IPS-NIHi7 (cell line): Measurements from ENCODE around the gene CARD11.
A peak's percentile ranks its signal among the peaks of the same experiment; 100 is the strongest.

Experiments
- DNase-seq: peaks from one replicate; pipeline ENCODE4 v3.0.0; 2012; ENCODE audit warnings: mixed read lengths; ENCODE audit errors: extremely low spot score

CARD11 gene

GRCh38 chr7:2873686-2874551, 169.7 kb downstream of the CARD11 start:
- peak; percentile 69 for DNase-seq

- DNase-seq, result no peak
These were observed 170.5 kb downstream of the CARD11 start for GRCh38 chr7:2873146-2873545.

DNA sequence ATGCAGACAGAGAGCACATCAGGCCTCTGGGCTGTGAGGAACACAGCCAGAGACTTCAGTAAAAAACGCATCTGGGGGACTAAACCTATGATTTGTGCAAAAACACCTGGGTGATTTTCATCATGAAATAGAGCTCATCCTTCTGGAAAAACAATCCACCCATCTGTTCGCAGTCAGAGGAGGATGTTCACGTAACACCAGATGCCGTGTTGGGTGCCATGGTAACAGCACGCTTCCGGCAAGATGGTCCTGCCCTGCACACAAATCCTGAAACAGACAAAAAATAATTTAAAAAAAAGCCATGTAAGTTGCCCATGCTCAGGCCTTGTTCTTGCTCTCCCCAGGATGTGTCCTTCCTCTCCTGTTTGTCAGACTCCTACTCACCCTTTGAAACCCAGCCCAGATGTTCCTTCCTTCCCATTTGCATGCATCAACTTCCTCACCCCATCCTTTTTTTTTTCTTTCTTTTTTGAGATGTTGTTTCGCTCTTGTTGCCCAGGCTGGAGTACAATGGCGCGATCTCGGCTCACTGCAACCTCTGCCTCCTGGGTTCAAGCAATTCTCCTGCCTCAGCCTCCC, 171.3 kb downstream of the CARD11 start:
- no peak for DNase-seq

- DNase-seq, result no peak
These were observed 173.2 kb downstream of the CARD11 start for GRCh38 chr7:2870471-2870931.

DNA sequence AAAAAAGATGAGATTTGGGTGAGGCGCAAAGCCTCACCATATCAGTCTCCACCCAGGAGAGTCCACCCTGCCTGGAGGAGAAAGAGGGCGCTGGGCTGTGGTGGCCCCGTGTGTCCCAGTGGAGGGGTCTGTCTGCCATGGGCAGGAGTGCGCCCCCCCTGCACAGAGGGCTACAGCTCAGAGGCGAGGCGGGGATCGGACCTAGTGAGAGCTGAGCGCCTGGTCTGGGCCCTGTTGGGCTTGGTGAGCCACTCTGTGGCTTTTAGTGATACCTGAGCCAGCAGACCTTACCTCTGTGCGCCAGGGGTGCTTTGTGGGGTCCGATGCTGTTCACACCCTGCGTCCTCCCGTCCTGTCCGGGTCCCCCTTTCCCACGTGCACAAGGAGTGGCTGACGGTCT, 173.7 kb downstream of the CARD11 start:
- DNase-seq, result no peak

- DNase-seq, result no peak
These were observed 177.1 kb downstream of the CARD11 start for GRCh38 chr7:2866601-2867000.

GRCh38 chr7:2864999-2865670, 178.5 kb downstream of the CARD11 start:
- peak; percentile 84 for DNase-seq

DNA sequence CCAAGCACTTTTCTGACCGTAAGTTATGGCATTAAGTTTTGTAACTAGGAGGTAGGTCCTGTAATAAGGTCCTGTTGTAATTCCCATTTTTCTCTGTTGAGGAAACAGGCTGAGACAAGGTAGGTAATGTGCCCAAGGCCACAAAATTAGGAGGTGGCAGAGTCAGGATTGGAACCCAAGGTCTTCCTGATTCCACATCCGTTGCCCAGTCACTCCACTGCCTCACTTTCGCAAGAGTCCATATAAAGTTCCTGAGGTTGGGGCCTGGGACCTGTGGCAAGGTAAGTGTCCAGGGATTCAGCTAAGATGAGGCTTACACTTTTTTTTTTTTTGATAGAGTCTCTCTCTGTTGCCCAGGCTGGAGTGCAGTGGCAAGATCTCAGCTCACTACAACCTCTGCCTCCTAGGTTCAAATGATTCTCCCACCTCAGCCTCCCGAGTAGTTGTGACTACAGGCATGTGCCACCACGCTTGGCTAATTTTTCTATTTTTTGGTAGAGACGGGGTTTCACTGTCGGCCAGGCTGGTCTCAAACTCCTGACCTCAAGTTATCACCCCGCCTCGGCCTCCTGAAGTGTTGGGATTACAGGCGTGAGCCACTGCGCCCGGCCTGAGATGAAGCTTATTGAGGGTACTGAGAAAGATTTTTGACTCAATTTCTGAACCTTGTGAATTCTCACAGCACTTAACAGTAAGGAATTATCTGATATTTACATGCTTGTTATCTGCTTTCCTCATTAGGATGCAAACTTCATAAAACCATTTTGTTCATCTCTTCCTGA, 179.3 kb downstream of the CARD11 start:
- no peak for DNase-seq

GRCh38 chr7:2863461-2864066, 180.1 kb downstream of the CARD11 start:
- DNase-seq, result no peak

GRCh38 chr7:2862831-2863361, 180.8 kb downstream of the CARD11 start:
- DNase-seq, result no peak

GRCh38 chr7:2861509-2861908, 182.2 kb downstream of the CARD11 start:
- DNase-seq, result no peak

DNA sequence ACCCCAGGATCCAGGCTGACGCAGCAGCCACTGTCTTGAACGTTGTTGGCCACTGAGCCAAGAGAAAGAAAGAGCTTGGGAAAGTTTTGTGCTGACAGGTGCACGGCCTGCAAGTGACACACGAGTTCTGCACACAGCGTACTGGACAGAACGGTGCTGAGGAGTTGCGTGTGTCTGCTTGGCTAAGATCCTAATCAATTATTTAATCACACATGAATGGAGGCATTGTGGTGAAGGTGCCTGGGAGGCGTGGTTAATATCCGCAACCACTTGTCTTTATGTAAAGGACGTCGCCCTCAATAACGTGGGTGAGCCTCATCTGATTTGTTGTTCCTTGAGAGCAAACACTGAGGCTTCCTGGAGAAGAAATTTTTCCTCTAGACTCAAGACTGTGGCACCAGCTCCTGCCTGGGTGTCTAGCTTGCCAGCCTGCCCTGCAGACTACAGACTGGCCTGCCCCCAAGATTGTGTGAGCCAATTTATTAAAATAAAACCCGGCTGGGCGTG, 183.0 kb downstream of the CARD11 start:
- DNase-seq, result no peak

GRCh38 chr7:2859952-2860351, 183.7 kb downstream of the CARD11 start:
- no peak for DNase-seq

- no peak for DNase-seq
These were observed 185.0 kb downstream of the CARD11 start for GRCh38 chr7:2858621-2859020.

GRCh38 chr7:2856388-2857169, 187.1 kb downstream of the CARD11 start:
- DNase-seq, result no peak
